ENCODE measurements around the gene SRPK2. TPM values are rescaled to one million over a fixed set of nuclear protein-coding genes. Genes with fewer than 3 reads are reported as not detected.

The SRPK2 gene
- total and polyA plus RNA-seq, 4 donors, result 7.8 to 19.7 (median 16.7) TPM

- H3K9ac ChIP-seq (ENCODE audit: low read depth in 1 of 2, low read length in 2 of 2), result no peak overlapping the region
- no peak for TF ChIP-seq REST (IDR thresholded peaks at IDR 0.05)
- no peak for TF ChIP-seq CTCF (IDR thresholded peaks at IDR 0.05; ENCODE audit: low read depth, low read length, missing input control)
- TF ChIP-seq HNF4A (conservative IDR thresholded peaks at IDR 0.05), result no peak
- no peak for TF ChIP-seq RXRA (IDR thresholded peaks at IDR 0.05)
- TF ChIP-seq FOXA1 (IDR thresholded peaks at IDR 0.05), result no peak
- TF ChIP-seq HNF4G (IDR thresholded peaks at IDR 0.05), result no peak
- TF ChIP-seq ATF3 (IDR thresholded peaks at IDR 0.05), result no peak
- no peak for TF ChIP-seq GABPA (IDR thresholded peaks at IDR 0.05 in 1 of 2, conservative IDR thresholded peaks at IDR 0.05 in 1 of 2)
- no peak for TF ChIP-seq NR2F2 (IDR thresholded peaks at IDR 0.05)
- TF ChIP-seq EGR1 (IDR thresholded peaks at IDR 0.05; ENCODE audit: low read depth in 2 of 2), result no peak
- no peak for TF ChIP-seq ZBTB33 (IDR thresholded peaks at IDR 0.05)
- no peak for TF ChIP-seq YY1 (IDR thresholded peaks at IDR 0.05)
- TF ChIP-seq SP1 (IDR thresholded peaks at IDR 0.05), result no peak
- DNase-seq (ENCODE audit: low spot score), result no peak
- no peaks in the 10 kb centered on the region for H3K9me3 ChIP-seq (ENCODE audit: control insufficient read depth in 4 of 4, low read length in 3 of 4)
- no peak overlapping the region for H3K4me3 ChIP-seq (ENCODE audit: low read depth in 1 of 3, low read length in 3 of 3)
- H3K27me3 ChIP-seq (ENCODE audit: control insufficient read depth in 4 of 4, insufficient read depth in 4 of 4, low read length in 3 of 4), result no peaks in the 10 kb centered on the region
- peaks cover 0 to 2% (median 0%) of the 10 kb centered on the region in 4 donors for H3K4me1 ChIP-seq (ENCODE audit: control insufficient read depth in 4 of 4, insufficient read depth in 4 of 4, low read length in 3 of 4)
- H3K36me3 ChIP-seq (ENCODE audit: control insufficient read depth in 4 of 4, insufficient read depth in 3 of 4, low read depth in 1 of 4, low read length in 3 of 4), result no peaks in the 10 kb centered on the region
- WGBS, result 87% methylated on average over 8 of the region's 8 CpGs
- no peak overlapping the region for H3K27ac ChIP-seq (ENCODE audit: low read depth in 1 of 2, low read length in 2 of 2)
Observed at GRCh38 chr7:105278973-105279687, 109.6 kb downstream of the SRPK2 start.

GRCh38 chr7:105278565-105278964 lies 110.2 kb downstream of the SRPK2 start:
- Histone ChIP-seq H3K9ac (ENCODE audit: low read depth in 1 of 2, low read length in 2 of 2) (no peak overlapping the region), H3K4me1 (ENCODE audit: control insufficient read depth in 4 of 4, insufficient read depth in 4 of 4, low read length in 3 of 4) (no peaks in the 10 kb centered on the region), H3K36me3 (ENCODE audit: control insufficient read depth in 4 of 4, insufficient read depth in 3 of 4, low read depth in 1 of 4, low read length in 3 of 4) (no peaks in the 10 kb centered on the region), H3K4me3 (ENCODE audit: low read depth in 1 of 3, low read length in 3 of 3) (no peak overlapping the region), H3K9me3 (ENCODE audit: control insufficient read depth in 4 of 4, low read length in 3 of 4) (no peaks in the 10 kb centered on the region), H3K27me3 (ENCODE audit: control insufficient read depth in 4 of 4, insufficient read depth in 4 of 4, low read length in 3 of 4) (no peaks in the 10 kb centered on the region), H3K27ac (ENCODE audit: low read depth in 1 of 2, low read length in 2 of 2) (no peak overlapping the region)
- WGBS, result 89% methylated on average over 5 of the region's 5 CpGs
- DNase-seq (ENCODE audit: low spot score), result no peak
- TF ChIP-seq FOXA2 (IDR thresholded peaks at IDR 0.05) (no peak), EGR1 (IDR thresholded peaks at IDR 0.05; ENCODE audit: low read depth in 2 of 2) (no peak), MAX (IDR thresholded peaks at IDR 0.05) (no peak), HNF4G (IDR thresholded peaks at IDR 0.05) (no peak), FOXA1 (IDR thresholded peaks at IDR 0.05) (no peak), SP1 (IDR thresholded peaks at IDR 0.05) (no peak), GABPA (IDR thresholded peaks at IDR 0.05 in 1 of 2, conservative IDR thresholded peaks at IDR 0.05 in 1 of 2) (no peak)
